Heart right ventricle (tissue), 16 donors: ENCODE measurements around the gene GSTK1. TPM values are rescaled to one million over a fixed set of nuclear protein-coding genes. Genes with fewer than 3 reads are reported as not detected.

Experiments
- ATAC-seq, 8 donors: fragments of 200-7000 bp; cut with Tn5 transposase; one replicate each; pipeline ENCODE4 v1.9.1; 2020; ENCODE audit warnings: mild to moderate bottlenecking in 8 of 8, moderate library complexity in 8 of 8, moderate number of reproducible peaks in 1 of 8
- DNase-seq, 2 donors: peaks; one replicate each; pipeline ENCODE4 v3.0.0-alpha.2; 2020
- H3K27ac ChIP-seq, 10 donors: fragments of 200-600 bp; sonication (generic) in 2 of 10; one replicate each; pipeline versions ENCODE4 v1.5.0 to v1.8.0; 2020 to 2022; ENCODE audit warnings: mild to moderate bottlenecking in 3 of 10
- H3K27me3 ChIP-seq, 7 donors: fragments of 200-600 bp; one replicate each; pipeline ENCODE4 v1.8.0; 2021 to 2022; ENCODE audit warnings: mild to moderate bottlenecking in 2 of 7
- H3K36me3 ChIP-seq, 9 donors: fragments of 200-600 bp; sonication (generic) in 1 of 9; one replicate each; pipeline versions ENCODE4 v1.5.0 to v1.8.0; 2020 to 2022; ENCODE audit warnings: mild to moderate bottlenecking in 2 of 9
- H3K4me1 ChIP-seq, 9 donors: fragments of 200-600 bp; sonication (generic) in 1 of 9; one replicate each; pipeline versions ENCODE4 v1.5.0 to v1.8.0; 2020 to 2022; ENCODE audit warnings: mild to moderate bottlenecking in 4 of 9
- H3K4me3 ChIP-seq, 10 donors: fragments of 200-600 bp; sonication (generic) in 2 of 10; one replicate each; pipeline versions ENCODE4 v1.5.0 to v1.8.0; 2020 to 2022; ENCODE audit warnings: mild to moderate bottlenecking in 7 of 10, moderate library complexity in 2 of 10
- H3K9me3 ChIP-seq, 11 donors: fragments of 200-600 bp in 10 of 11; sonication (generic) in 2 of 11; one replicate each; pipeline versions ENCODE4 v1.5.0 to v1.8.0; 2013 to 2022; ENCODE audit warnings: mild to moderate bottlenecking in 2 of 11, control low read depth in 1 of 11, moderate library complexity in 1 of 11
- WGBS, 2 donors: extraction: QIAGEN DNeasy Blood & Tissue Kit; methylation state at CpG; one replicate each; pipeline ENCODE4 v1.1.7; 2013; ENCODE audit warnings: inconsistent platforms in 1 of 2; 5-methylcytosine and 5-hydroxymethylcytosine counted together
- intact Hi-C, 10 donors: fragments of 100-400 bp; cut with DNase I; formaldehyde crosslinking; loops; one replicate each; pipeline versions ENCODE4 v1.11.1 to v1.14.2; 2022
- polyA plus RNA-seq, 2 donors: library from polyadenylated mRNA; stranded (reverse); fragments of 200-250 nt; gene quantifications; one replicate each; pipeline ENCODE4 v1.2.3, GENCODE V29; 2013
- total RNA-seq, 10 donors: library from RNA; stranded (reverse); fragmentation: NEBNext Ultra II Directional in 3 of 10; extraction: Animal tissue kit (Norgen Biotek cat#: 25700) in 3 of 10; gene quantifications; one replicate each; pipeline versions ENCODE4 v1.2.1 to v1.2.4, GENCODE V29; 2021 to 2023
- TF ChIP-seq, protein P1 (sequence below), 9 donors: fragments of 200-600 bp; sonication (generic) in 2 of 9; IDR thresholded peaks; one replicate each; pipeline versions ENCODE4 v1.5.0 to v1.8.0; 2021 to 2022; ENCODE audit warnings: antibody characterized with exemption in 9 of 9, mild to moderate bottlenecking in 5 of 9, moderate library complexity in 1 of 9
- donor health status: Arrhythmogenic right ventricular cardiomyopathy.
- donor health status: ischemic (EF 13 %, LVEDD 7.1; RV severe dilation, severe dysfunction).
- donor health status: healthy with polysubstance abuse.
- donor health status: DM: no; HTN: yes; CAD: no.
- donor health status: DM: no; HTN: no; CAD: no.
- donor health status: ischemic (EF 25% LVEDD 6.9; RV normal size, moderate dysfunction).
- donor health status: ischemic (EF 25% LVEDD 5.7; RV mildly dilated, moderate dysfunction).
- donor health status: healthy.
- donor health status: DM: yes; HTN: yes; CAD: no.
- donor health status: Ischemic cardiomyopathy.
- donor health status: ischemic (EF 35%, LVEDD 5.7; RV mildly dilated, moderate dysfunction).
- donor health status: nonischemic (EF 11% LVEDD 7.7; RV severe dilation, severe dysfunction).
- donor health status: DM: yes; HTN: yes; CAD: no.
- donor health status: PGD.
- donor health status: ischemic (EF 29% LVEDD 5.4; RV normal size, mild dysfunction).
- donor health status: nonischemic (EF 23%, LVEDD 6.1; RV moderate dilation, normal function).

Gene GSTK1
- total and polyA plus RNA-seq, 12 donors = 136 to 317 (median 269) TPM

DNA sequence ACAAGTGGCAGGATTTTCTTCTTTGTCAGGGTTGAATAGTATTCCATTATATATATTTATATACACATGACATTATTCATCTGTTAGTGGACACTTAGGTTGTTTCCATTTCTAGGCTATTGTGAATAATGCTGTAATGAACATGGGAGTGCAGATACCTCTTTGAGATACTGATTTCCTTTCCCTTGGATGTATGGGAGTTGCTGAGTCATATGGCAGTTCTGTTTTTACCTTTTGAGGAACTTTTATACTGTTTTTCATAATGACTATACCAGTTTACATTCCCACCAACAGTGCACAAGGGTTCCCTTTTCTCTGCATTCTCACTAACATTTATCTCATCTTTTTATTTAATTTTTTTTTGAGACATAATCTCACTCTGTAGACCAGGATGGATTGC lies 50.9 kb downstream of the GSTK1 start:
- ATAC-seq = no peak
- intact Hi-C loops = loop anchor here in 1 of 10 donors (10.0 kb wide), 1 partner anchor 101 kb away; no protein-coding TSS in a partner anchor
- H3K4me3 ChIP-seq = no peak overlapping the region

DNA sequence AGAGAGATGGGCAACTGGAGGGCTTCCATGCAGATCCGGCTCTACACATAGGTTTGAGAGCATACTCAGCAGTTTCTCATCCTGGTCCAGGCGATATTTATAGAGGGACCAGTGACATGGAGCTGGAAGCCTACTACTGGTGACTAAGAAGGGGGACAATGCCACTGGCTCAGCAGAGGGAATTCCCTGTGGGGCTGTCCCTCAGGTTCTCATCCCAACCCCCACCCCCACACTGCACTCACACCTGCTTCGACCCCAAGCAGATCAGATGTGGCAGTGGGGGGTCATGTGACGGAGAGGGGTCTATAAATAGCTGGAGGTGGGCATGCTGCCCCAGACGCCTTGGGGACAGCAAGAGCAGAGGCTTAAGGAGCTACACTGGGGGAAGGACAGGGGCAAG lies 52.5 kb downstream of the GSTK1 start, which contains the start of gene CLCN1:
TSS of gene CLCN1 (plus strand) at position 336 of the 400 bp plus-strand sequence. CDS start 102 bp downstream, outside the sequence.
- ATAC-seq (no peak), DNase-seq (no peak)
- H3K4me1 ChIP-seq = peaks cover 0 to 17% (median 0%) of the 10 kb centered on the region in 9 donors
- no peaks in the 10 kb centered on the region for H3K27me3 ChIP-seq
- H3K4me3 ChIP-seq = no peak within 1 kb of the TSS
- WGBS, 2 donors = 62 to 69% methylated on average over 5 of the region's 5 CpGs
- TF ChIP-seq, protein P1, sequence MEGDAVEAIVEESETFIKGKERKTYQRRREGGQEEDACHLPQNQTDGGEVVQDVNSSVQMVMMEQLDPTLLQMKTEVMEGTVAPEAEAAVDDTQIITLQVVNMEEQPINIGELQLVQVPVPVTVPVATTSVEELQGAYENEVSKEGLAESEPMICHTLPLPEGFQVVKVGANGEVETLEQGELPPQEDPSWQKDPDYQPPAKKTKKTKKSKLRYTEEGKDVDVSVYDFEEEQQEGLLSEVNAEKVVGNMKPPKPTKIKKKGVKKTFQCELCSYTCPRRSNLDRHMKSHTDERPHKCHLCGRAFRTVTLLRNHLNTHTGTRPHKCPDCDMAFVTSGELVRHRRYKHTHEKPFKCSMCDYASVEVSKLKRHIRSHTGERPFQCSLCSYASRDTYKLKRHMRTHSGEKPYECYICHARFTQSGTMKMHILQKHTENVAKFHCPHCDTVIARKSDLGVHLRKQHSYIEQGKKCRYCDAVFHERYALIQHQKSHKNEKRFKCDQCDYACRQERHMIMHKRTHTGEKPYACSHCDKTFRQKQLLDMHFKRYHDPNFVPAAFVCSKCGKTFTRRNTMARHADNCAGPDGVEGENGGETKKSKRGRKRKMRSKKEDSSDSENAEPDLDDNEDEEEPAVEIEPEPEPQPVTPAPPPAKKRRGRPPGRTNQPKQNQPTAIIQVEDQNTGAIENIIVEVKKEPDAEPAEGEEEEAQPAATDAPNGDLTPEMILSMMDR (IDR thresholded peaks at IDR 0.05) = no peak
- no peaks in the 10 kb centered on the region for H3K36me3 ChIP-seq
- no peaks in the 10 kb centered on the region for H3K9me3 ChIP-seq
- no peak within 1 kb of the TSS for H3K27ac ChIP-seq
- intact Hi-C loops = loop anchor here in 1 of 10 donors (10.0 kb wide), 1 partner anchor 99 kb away; no protein-coding TSS in a partner anchor

More for the DNA sequence above, 50.9 kb downstream of the GSTK1 start:
- TF ChIP-seq, protein P1 (IDR thresholded peaks at IDR 0.05) = no peak
- Histone ChIP-seq H3K36me3 (peaks cover 0 to 7% (median 0%) of the 10 kb centered on the region in 9 donors), H3K27me3 (no peaks in the 10 kb centered on the region), H3K9me3 (no peaks in the 10 kb centered on the region), H3K27ac (no peak overlapping the region), H3K4me1 (peaks cover 0 to 24% (median under 1%) of the 10 kb centered on the region in 9 donors)
- DNase-seq = no peak

- WGBS, 2 donors = 87 to 90% methylated on average over 4 of the region's 4 CpGs
- Histone ChIP-seq H3K9me3 (no peaks in the 10 kb centered on the region), H3K36me3 (no peaks in the 10 kb centered on the region), H3K27me3 (no peaks in the 10 kb centered on the region), H3K4me3 (no peak overlapping the region), H3K27ac (no peak overlapping the region), H3K4me1 (peaks cover 0 to 17% (median 0%) of the 10 kb centered on the region in 9 donors)
- TF ChIP-seq, protein P1 (IDR thresholded peaks at IDR 0.05) = no peak
- no peak for ATAC-seq
- intact Hi-C loops = loop anchor here in 1 of 10 donors (10.0 kb wide), 1 partner anchor 98 kb away; no protein-coding TSS in a partner anchor
- no peak for DNase-seq
Observed at GRCh38 chr7:143316492-143316891, 53.3 kb downstream of the GSTK1 start.

DNA sequence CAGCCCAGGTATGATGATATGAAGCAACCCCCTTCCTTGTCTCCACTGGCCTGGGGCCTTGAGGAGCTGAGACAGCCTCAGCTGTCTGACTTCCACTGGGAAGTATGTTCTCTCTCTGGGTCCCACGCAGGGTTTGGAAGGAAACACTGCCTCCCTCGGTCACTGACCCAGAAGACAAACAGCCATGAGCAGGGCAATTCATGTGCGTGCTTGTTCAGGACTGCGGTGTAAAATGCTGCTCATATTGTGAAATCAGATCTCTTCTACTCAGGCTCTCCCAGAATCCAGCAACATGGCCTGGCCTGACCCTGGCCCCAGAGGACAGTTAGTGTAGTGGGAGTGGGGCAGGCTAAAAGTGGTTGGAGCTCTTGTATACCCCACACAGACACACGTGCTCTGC lies 55.4 kb downstream of the GSTK1 start:
- ATAC-seq (peak; percentile 35 to 75 (median 50)), DNase-seq (peak in 1 of 2 donors; percentile 17)
- Histone ChIP-seq H3K36me3 (no peaks in the 10 kb centered on the region), H3K27ac (peak overlapping the region in 3 of 10 donors; percentile 23 to 61 (median 39)), H3K9me3 (no peaks in the 10 kb centered on the region), H3K4me3 (no peak overlapping the region), H3K27me3 (no peaks in the 10 kb centered on the region), H3K4me1 (peaks cover 0 to 27% (median 3%) of the 10 kb centered on the region in 9 donors)
- WGBS, 2 donors = 48 to 52% methylated on average over 5 of the region's 5 CpGs
- TF ChIP-seq, protein P1 (IDR thresholded peaks at IDR 0.05) = peak in 2 of 9 donors; percentile 11 to 13
- intact Hi-C loops = loop anchor here in 1 of 10 donors (10.0 kb wide), 1 partner anchor 96 kb away; no protein-coding TSS in a partner anchor

Other genes with a start within 250 kb of the GSTK1 start
- under 1 TPM in 1 of 10 donors, not detected in 9; 0.25 TPM for gene OR9A2, start 236.3 kb upstream of the GSTK1 start, total RNA-seq
- gene OR9A2, start 236.3 kb upstream of the GSTK1 start, polyA plus RNA-seq = not detected
- not detected for gene OR6V1, start 211.1 kb upstream of the GSTK1 start, total RNA-seq
- not detected for gene OR6V1, start 211.1 kb upstream of the GSTK1 start, polyA plus RNA-seq
- not detected for gene PIP, start 131.4 kb upstream of the GSTK1 start, total RNA-seq
- not detected for gene PIP, start 131.4 kb upstream of the GSTK1 start, polyA plus RNA-seq
- not detected for gene TAS2R39, start 80.0 kb upstream of the GSTK1 start, total RNA-seq
- gene TAS2R39, start 80.0 kb upstream of the GSTK1 start, polyA plus RNA-seq = not detected
- gene TAS2R40, start 41.4 kb upstream of the GSTK1 start, total RNA-seq = not detected
- gene TAS2R40, start 41.4 kb upstream of the GSTK1 start, polyA plus RNA-seq = not detected
- 10 to 100 TPM in 7 of 10 donors, 1 to 10 TPM in 3; 5.4 to 14.2 (median 11.1) TPM for gene TMEM139, start 21.5 kb downstream of the GSTK1 start, total RNA-seq
- gene TMEM139, start 21.5 kb downstream of the GSTK1 start, polyA plus RNA-seq = 10 to 100 TPM in 1 of 2 donors, 1 to 10 TPM in 1; 2.6 to 18.0 TPM
- 10 to 100 TPM in 6 of 10 donors, 1 to 10 TPM in 4; 7.1 to 13.9 (median 10.2) TPM for gene CASP2, start 24.9 kb downstream of the GSTK1 start, total RNA-seq
- 1 to 10 TPM; 4.4 to 8.0 TPM for gene CASP2, start 24.9 kb downstream of the GSTK1 start, polyA plus RNA-seq
- gene CLCN1, start 52.7 kb downstream of the GSTK1 start, total RNA-seq = not detected
- under 1 TPM in 1 of 2 donors, not detected in 1; 0.01 TPM for gene CLCN1, start 52.7 kb downstream of the GSTK1 start, polyA plus RNA-seq
- 1 to 10 TPM in 1 of 10 donors, under 1 TPM in 8, not detected in 1; 0.07 to 1.2 (median 0.39) TPM for gene FAM131B, start 99.3 kb downstream of the GSTK1 start, total RNA-seq
- under 1 TPM; 0.22 to 0.37 TPM for gene FAM131B, start 99.3 kb downstream of the GSTK1 start, polyA plus RNA-seq
- 100 to 1,000 TPM in 2 of 10 donors, 10 to 100 TPM in 8; 48.5 to 148 (median 74.6) TPM for gene ZYX, start 117.9 kb downstream of the GSTK1 start, total RNA-seq
- gene ZYX, start 117.9 kb downstream of the GSTK1 start, polyA plus RNA-seq = 100 to 1,000 TPM in 1 of 2 donors, 10 to 100 TPM in 1; 58.9 to 152 TPM
- under 1 TPM in 1 of 10 donors, not detected in 9; 0.39 TPM for gene EPHA1, start 145.4 kb downstream of the GSTK1 start, total RNA-seq
- under 1 TPM; 0.12 to 0.73 TPM for gene EPHA1, start 145.4 kb downstream of the GSTK1 start, polyA plus RNA-seq
- gene TAS2R60, start 180.0 kb downstream of the GSTK1 start, total RNA-seq = not detected
- not detected for gene TAS2R60, start 180.0 kb downstream of the GSTK1 start, polyA plus RNA-seq
- gene TAS2R41, start 214.4 kb downstream of the GSTK1 start, total RNA-seq = under 1 TPM in 1 of 10 donors, not detected in 9; 0.40 TPM
- gene TAS2R41, start 214.4 kb downstream of the GSTK1 start, polyA plus RNA-seq = not detected